DMS 273 (cell line): ENCODE results near the gene PTN.
"Not testable (repeated sequence)": the region's sequence is repeated elsewhere in the genome, so short reads cannot be mapped to it uniquely, and the experiment has no call there.

ENCODE experiments used
- DNase-seq: peaks from one replicate; lab custom pipeline; 2025; ENCODE audit not compliant: unreplicated experiment; lab: John Stamatoyannopoulos, UW

PTN gene

GRCh38 chr7:137181619-137182018 is 161.9 kb downstream of the PTN start:
- DNase-seq, result not testable (repeated sequence)
